Amygdala (tissue), 56 donors: Measurements from ENCODE around the gene SEPTIN8.

ENCODE experiments used
- DNase-seq, 56 donors: peaks; one replicate each; lab custom pipeline; 2025; lab: John Stamatoyannopoulos, UW

The SEPTIN8 gene

GRCh38 chr5:132733499-132734148 lies 43.4 kb downstream of the SEPTIN8 start:
- no peak for DNase-seq

GRCh38 chr5:132729896-132730295 lies 47.1 kb downstream of the SEPTIN8 start:
- DNase-seq = no peak

DNA sequence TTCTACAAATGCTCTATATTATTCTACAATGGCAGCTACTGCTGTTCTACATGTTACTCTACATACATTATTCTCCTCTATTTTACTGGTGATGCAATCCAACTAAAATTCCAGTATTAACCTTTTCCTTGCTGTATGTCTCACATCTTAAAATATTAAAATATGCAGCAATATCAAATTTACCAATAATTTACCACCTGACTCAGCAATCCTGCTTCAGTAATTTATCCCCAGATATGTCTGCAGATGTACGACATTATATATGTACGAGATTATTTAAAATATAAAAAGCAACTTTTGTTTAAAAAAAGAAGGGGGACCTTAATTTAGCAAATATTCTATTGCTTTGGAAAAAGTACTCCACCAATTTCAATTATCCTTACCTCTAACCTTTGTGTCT lies 51.3 kb downstream of the SEPTIN8 start:
- no peak for DNase-seq

DNA sequence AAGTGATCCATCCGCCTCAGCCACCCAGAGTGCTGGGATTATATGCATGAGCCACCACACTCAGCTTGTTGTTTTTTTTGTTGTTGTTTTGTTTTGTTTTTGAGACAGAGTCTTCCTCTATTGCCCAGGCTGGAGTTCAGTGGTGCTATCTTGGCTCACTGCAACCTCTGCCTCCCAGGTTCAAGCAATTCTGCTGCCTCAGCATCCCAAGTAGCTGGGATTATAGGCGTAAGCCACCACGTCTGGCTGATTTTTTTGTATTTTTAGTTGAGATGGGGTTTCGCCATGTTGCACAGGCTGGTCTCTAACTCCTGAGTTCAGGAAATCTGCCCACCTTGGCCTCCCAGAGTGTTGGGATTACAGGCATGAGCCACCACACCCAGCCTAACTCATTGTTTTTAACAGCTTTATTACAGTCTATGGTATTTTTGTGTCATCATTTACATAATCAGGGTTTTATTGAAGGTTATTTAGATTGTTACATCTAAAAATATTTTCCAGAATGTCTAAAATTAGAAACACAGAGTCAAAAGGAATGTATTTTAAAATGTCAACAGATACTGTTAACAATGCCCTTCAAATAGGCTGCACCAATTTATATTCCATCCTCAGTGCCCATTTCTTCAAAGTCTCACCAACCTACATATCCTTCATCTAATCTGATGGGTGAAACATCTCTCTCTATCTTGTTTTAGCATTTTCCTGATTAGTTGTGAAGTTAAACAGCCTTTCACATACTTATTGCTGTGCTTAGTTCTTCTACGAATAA lies 58.3 kb downstream of the SEPTIN8 start:
- no peak for DNase-seq

DNA sequence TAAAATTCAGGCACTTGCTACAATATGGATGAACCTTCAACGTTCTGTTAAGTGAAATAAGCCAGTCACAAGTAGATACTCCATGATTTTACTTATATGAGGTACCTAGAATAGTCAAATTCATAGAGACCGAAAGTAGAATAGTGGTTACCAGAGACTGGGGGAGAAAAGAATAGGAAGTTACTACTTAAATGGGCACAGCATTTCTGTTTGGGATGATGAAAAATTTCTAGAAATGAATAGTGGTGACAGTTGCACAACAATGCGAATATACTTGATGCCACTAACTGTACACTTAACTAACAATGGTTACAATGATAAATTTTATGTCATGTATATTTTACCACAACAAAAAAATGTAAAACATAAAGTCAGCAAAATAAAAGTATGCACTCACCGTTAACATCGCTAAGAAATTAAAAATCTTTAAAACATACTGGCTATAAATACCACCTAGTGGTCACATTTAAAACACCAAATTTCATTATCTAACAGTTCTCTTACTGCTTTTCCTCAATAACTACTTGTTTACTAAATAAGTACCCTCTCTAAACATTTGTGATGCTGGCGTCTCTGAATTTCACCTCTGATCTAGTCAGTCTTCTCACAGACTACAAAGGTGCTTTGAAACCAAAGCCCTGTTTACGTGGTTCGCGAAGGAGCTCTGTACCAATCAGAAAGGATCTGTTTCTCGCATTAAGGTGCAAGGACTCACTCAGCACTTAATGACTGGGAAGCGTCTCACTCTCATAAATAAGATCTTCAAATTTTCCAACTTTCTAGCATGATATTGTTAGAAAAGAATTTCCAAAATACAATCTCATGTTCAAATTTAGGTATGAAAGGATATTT lies 62.4 kb downstream of the SEPTIN8 start:
- no peak for DNase-seq

GRCh38 chr5:132708645-132709044 lies 68.4 kb downstream of the SEPTIN8 start:
- DNase-seq = no peak

DNA sequence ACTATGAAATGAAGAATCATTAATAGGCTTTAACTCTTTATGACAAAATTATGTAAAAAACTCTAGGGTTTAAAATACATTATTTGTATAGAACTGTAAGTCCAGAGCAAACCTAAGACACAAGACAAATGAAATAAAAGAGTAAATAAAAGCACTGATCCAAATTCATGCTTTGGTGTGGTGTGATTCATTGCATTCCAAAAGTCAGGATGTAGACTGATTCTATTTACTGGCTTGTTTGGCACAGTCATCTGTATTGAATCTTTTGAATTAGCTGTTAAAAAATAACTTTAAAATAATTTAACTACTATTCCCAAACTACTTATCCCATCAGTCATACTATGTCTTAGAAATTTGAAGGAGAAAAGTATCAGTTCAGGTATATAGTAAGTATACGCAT lies 72.2 kb downstream of the SEPTIN8 start:
- DNase-seq = no peak
